Psoas muscle (tissue), 8 donors: ENCODE results near the gene JUND. TPM values are rescaled to one million over a fixed set of nuclear protein-coding genes. Genes with fewer than 3 reads are reported as not detected.
A peak's percentile ranks its signal among the peaks of the same experiment; 100 is the strongest.

Experiments
- ATAC-seq, 4 donors: fragments of 200-7000 bp; cut with Tn5 transposase; one replicate each; pipeline ENCODE4 v1.9.1; 2020; ENCODE audit warnings: moderate library complexity in 3 of 4, mild to moderate bottlenecking in 2 of 4
- DNase-seq, 2 donors: peaks; one replicate each; pipeline ENCODE4 v3.0.0-alpha.2; 2020
- H3K27ac ChIP-seq: fragments of 200-600 bp; one replicate; pipeline ENCODE4 v1.8.0; 2022
- H3K27me3 ChIP-seq, 3 donors: fragments of 200-600 bp in 1 of 3; one replicate each; pipeline versions ENCODE4 v1.6.1 to v1.8.0; 2013 to 2022; ENCODE audit warnings: low read length in 2 of 3, mild to moderate bottlenecking in 2 of 3, moderate library complexity in 1 of 3; ENCODE audit not compliant: insufficient read depth in 3 of 3
- H3K36me3 ChIP-seq, 2 donors: fragments of 200-600 bp in 1 of 2; one replicate each; pipeline versions ENCODE4 v1.6.1 to v1.8.0; 2013 to 2022; ENCODE audit warnings: low read depth in 1 of 2, mild to moderate bottlenecking in 1 of 2, moderate library complexity in 1 of 2; ENCODE audit not compliant: insufficient read depth in 1 of 2
- H3K4me1 ChIP-seq: fragments of 200-600 bp; one replicate; pipeline ENCODE4 v1.8.0; 2022
- H3K4me3 ChIP-seq: fragments of 200-600 bp; one replicate; pipeline ENCODE4 v1.8.0; 2022; ENCODE audit warnings: mild to moderate bottlenecking
- H3K9me3 ChIP-seq: fragments of 200-600 bp; one replicate; pipeline ENCODE4 v1.8.0; 2022
- WGBS, 3 donors: extraction: QIAGEN DNeasy Blood & Tissue Kit; methylation state at CpG; one replicate each; pipeline versions ENCODE4 v1.1.6 to v1.1.7; 2013; 5-methylcytosine and 5-hydroxymethylcytosine counted together
- intact Hi-C, 2 donors: fragments of 100-400 bp; cut with DNase I; formaldehyde crosslinking; loops; one replicate each; pipeline versions ENCODE4 v1.11.0 to v1.14.2; 2022
- polyA plus RNA-seq, 3 donors: library from polyadenylated mRNA; stranded (reverse); fragments of 200-250 nt; gene quantifications; one replicate each; pipeline ENCODE4 v1.2.3, GENCODE V29; 2013
- total RNA-seq, 4 donors: library from RNA; stranded (reverse); fragmentation: NEBNext Ultra II Directional in 2 of 4; extraction: Animal tissue kit (Norgen Biotek cat#: 25700) in 2 of 4; gene quantifications; one replicate each; pipeline versions ENCODE4 v1.2.1 to v1.2.4, GENCODE V29; 2021 to 2023
- TF ChIP-seq, protein P1 (sequence below): fragments of 200-600 bp; IDR thresholded peaks from one replicate; pipeline ENCODE4 v1.8.0; 2022; ENCODE audit warnings: antibody characterized with exemption
- donor health status: healthy with polysubstance abuse.
- donor health status: DM: no; HTN: no; CAD: no; lungs with moderate emphysema.
- donor health status: Bipolar disorder and iron deficiency.
- donor health status: healthy.
- donor health status: DM: yes; HTN: yes; CAD: no.
- donor health status: DM: no; HTN: no; CAD: no.
- donor health status: DM: no; HTN: no; CAD: no.
- donor health status: DM: yes; HTN: yes; CAD: no.

The JUND gene
- total and polyA plus RNA-seq, 7 donors = 22.7 to 77.1 (median 68.0) TPM

DNA sequence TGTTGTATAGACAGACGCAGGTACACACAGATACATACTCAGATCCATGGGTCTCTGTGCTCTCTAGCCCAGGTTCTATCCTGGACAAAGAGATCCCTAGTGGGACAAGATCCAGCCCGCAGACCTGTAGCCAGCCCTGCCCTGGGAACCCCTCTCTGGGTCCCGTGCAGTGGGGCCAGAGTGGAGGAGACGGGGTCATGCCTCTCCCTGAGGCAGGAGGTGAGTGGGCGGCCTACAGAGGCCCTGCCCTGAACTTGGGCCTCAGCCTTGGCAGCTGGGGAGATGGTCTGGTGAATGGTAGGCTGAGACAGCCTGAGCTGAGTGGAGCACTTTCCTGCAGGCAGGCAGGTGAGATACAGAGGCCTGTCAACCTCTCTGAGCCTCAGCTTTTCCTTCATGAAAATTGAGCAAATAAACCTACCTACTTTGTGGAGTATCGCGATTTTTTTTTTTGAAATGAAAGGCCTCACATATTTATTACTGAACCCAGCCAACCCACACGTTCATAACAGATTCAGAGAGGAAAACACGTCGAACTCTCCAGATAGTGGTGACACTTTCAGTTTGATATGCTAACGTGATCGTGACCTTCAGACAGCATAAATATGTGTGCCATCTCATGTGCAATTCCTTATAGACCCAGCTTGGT lies 3.4 kb upstream of the JUND start:
- 61 to 76% (median 68%) methylated on average over 12 of the region's 12 CpGs for WGBS, 3 donors
- intact Hi-C loops = no loop called here
- Histone ChIP-seq H3K27ac (peak overlapping the region; percentile 51), H3K27me3 (no peaks in the 10 kb centered on the region), H3K4me3 (no peak overlapping the region), H3K36me3 (no peaks in the 10 kb centered on the region), H3K9me3 (no peaks in the 10 kb centered on the region), H3K4me1 (peaks cover 12% of the 10 kb centered on the region)
- ATAC-seq (no peak), DNase-seq (no peak)
- TF ChIP-seq, protein P1, sequence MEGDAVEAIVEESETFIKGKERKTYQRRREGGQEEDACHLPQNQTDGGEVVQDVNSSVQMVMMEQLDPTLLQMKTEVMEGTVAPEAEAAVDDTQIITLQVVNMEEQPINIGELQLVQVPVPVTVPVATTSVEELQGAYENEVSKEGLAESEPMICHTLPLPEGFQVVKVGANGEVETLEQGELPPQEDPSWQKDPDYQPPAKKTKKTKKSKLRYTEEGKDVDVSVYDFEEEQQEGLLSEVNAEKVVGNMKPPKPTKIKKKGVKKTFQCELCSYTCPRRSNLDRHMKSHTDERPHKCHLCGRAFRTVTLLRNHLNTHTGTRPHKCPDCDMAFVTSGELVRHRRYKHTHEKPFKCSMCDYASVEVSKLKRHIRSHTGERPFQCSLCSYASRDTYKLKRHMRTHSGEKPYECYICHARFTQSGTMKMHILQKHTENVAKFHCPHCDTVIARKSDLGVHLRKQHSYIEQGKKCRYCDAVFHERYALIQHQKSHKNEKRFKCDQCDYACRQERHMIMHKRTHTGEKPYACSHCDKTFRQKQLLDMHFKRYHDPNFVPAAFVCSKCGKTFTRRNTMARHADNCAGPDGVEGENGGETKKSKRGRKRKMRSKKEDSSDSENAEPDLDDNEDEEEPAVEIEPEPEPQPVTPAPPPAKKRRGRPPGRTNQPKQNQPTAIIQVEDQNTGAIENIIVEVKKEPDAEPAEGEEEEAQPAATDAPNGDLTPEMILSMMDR = no peak

DNA sequence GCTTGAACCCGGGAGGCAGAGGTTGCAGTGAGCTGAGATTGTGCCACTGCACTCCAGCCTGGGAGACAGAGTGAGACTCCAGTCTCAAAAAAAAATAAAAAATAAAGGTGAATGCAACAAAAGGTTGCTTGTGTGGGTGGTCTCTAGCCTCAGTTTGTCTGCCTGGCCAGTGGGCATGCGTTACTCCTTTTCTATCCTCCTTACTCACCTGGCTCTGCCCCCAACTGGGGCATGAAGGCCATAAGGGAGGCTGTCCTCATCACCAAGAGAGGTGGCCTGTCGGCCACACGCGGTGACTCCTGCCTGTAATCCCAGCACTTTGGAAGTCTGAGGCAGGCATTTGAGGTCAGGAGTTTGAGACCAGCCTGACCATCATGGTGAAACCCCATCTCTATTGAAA lies 1.9 kb upstream of the JUND start:
- intact Hi-C loops = no loop called here
- Histone ChIP-seq H3K36me3 (peaks cover 0 to 7% of the 10 kb centered on the region in 2 donors), H3K27me3 (no peaks in the 10 kb centered on the region), H3K4me1 (peaks cover 22% of the 10 kb centered on the region), H3K9me3 (no peaks in the 10 kb centered on the region), H3K4me3 (peak overlapping the region; percentile 72), H3K27ac (peak overlapping the region; percentile 100)
- TF ChIP-seq, protein P1 = no peak
- no peak for DNase-seq
- no peak for ATAC-seq
- WGBS, 3 donors = 88 to 93% (median 89%) methylated on average over 5 of the region's 5 CpGs

DNA sequence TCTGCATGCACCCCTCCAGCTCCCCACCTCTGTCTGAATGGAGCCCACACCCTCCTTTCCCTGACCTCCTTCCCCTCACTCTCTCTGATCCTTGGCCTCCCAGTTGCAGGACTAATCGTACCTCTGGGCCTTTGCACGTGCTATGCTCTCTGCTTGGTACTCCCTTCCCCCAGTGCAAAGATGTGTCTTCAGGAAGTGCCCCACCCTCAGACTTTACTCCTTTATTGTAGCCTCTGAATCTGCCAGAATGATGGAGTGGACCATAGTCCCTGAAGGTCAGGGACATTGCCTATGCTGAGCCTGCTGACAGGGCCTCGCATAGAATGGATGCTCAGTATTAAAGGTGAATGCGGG lies 1.3 kb upstream of the JUND start:
- H3K27ac ChIP-seq = peak overlapping the region; percentile 100
- H3K4me3 ChIP-seq = peak overlapping the region; percentile 72
- peaks cover 0 to 12% of the 10 kb centered on the region in 2 donors for H3K36me3 ChIP-seq
- intact Hi-C loops = no loop called here
- no peak for DNase-seq
- peaks cover 28% of the 10 kb centered on the region for H3K4me1 ChIP-seq
- no peak for ATAC-seq
- 51 to 66% (median 57%) methylated on average over 4 of the region's 4 CpGs for WGBS, 3 donors
- TF ChIP-seq, protein P1 = no peak
- H3K9me3 ChIP-seq = no peaks in the 10 kb centered on the region
- no peaks in the 10 kb centered on the region for H3K27me3 ChIP-seq

DNA sequence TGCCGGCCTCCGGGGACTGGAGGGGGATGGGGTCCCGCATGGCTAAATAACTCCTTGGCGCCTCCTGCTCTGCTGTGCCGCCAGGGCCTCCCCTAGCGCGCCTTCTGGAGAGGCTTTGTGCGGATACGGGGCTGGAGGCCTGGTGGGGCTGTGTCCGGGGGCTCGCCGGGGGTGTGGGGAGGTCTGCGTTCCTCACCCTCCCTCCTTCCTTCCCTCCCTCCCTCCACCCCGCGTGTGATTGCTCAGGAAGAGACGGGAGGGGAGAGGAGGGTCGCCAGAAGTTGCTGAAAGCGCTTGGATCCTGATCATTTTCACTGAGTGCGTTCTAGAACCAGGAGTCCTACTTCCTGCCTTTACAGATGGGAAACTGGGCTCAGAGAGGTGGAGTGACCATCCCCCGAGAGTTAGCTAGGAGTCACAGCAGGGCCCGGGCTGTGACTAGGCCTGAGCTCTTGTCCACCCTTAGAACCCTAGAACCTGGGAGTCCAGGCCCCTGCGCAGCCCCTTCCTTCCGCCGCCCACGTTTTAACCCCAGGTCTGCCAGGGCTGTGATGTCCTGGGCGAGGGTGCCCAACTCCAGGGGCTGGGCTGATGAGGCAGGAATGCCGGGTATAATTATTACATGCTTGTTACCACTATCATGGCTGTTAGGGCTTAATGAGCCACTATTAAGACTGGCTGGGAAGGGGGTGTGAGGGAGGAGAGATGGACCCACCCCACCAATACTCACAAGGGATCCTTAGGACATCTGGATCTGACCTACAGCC lies 782 bp upstream of the JUND start:
- whole genome bisulfite sequencing, 3 donors = 2% methylated on average over 12 to 26 of the region's 27 CpGs
- H3K9me3 ChIP-seq = no peaks in the 10 kb centered on the region
- H3K36me3 ChIP-seq = peaks cover 0 to 12% of the 10 kb centered on the region in 2 donors
- ATAC-seq = peak in 1 of 4 donors; percentile 8
- peak overlapping the region; percentile 100 for H3K27ac ChIP-seq
- peak overlapping the region; percentile 72 for H3K4me3 ChIP-seq
- TF ChIP-seq, protein P1 = no peak
- H3K27me3 ChIP-seq = no peaks in the 10 kb centered on the region
- peaks cover 33% of the 10 kb centered on the region for H3K4me1 ChIP-seq
- intact Hi-C loops = no loop called here
- no peak for DNase-seq
